ENCODE measurements around the gene CDK5RAP3.

CDK5RAP3 gene

GRCh38 chr17:48025040-48025903 lies 54.4 kb downstream of the CDK5RAP3 start:
- DNase-seq: peak; percentile 86 to 98

GRCh38 chr17:48025904-48026501 lies 55.1 kb downstream of the CDK5RAP3 start:
- DNase-seq: no peak

GRCh38 chr17:48026502-48027321 lies 55.8 kb downstream of the CDK5RAP3 start:
- DNase-seq: peak; percentile 40 to 77

GRCh38 chr17:48027322-48027981 lies 56.5 kb downstream of the CDK5RAP3 start:
- no peak for DNase-seq

GRCh38 chr17:48028736-48029135 lies 57.8 kb downstream of the CDK5RAP3 start:
- no peak for DNase-seq

GRCh38 chr17:48030531-48030930 lies 59.6 kb downstream of the CDK5RAP3 start:
- DNase-seq: peak in 1 of 2 experiments; percentile 6

All from NCI-H446 (cell line).